Chondrocyte (in vitro differentiated cells): ENCODE results near the gene STAB1. TPM values are rescaled to one million over a fixed set of nuclear protein-coding genes. Genes with fewer than 3 reads are reported as not detected.

Experiments used
- DNase-seq: peaks from one replicate; pipeline ENCODE4 v3.0.0; 2021; ENCODE audit warnings: mixed read lengths, low spot score
- H3K27ac Mint-ChIP-seq: one replicate; pipeline ENCODE4 v1.8.0; 2021; ENCODE audit warnings: mild to moderate bottlenecking, moderate library complexity, mixed read lengths; ENCODE audit not compliant: unreplicated experiment
- H3K27me3 Mint-ChIP-seq: 2 replicates; pipeline ENCODE4 v1.8.0; 2021; ENCODE audit warnings: low read depth, mixed read lengths
- H3K36me3 Mint-ChIP-seq: 2 replicates; pipeline ENCODE4 v1.8.0; 2021; ENCODE audit warnings: low read depth, mixed read lengths
- H3K4me1 Mint-ChIP-seq: 2 replicates; pipeline ENCODE4 v1.8.0; 2021; ENCODE audit warnings: low read depth, mild to moderate bottlenecking, mixed read lengths
- H3K4me3 Mint-ChIP-seq: one replicate; pipeline ENCODE4 v1.8.0; 2021; ENCODE audit warnings: mild to moderate bottlenecking, moderate library complexity, mixed read lengths; ENCODE audit not compliant: unreplicated experiment
- H3K9me3 Mint-ChIP-seq: 2 replicates; pipeline ENCODE4 v1.8.0; 2021; ENCODE audit warnings: low read depth, mixed read lengths
- CTCF ChIP-seq: fragments of 200-600 bp; sonication (generic); IDR thresholded peaks from 2 replicates; pipeline ENCODE4 v1.5.0; 2021; ENCODE audit warnings: antibody characterized with exemption, mild to moderate bottlenecking, moderate library complexity
- total RNA-seq: library from RNA; stranded (reverse); gene quantifications from 3 replicates; pipeline ENCODE4 v1.2.1, GENCODE V29; 2021

Gene STAB1
- total RNA-seq, 1 donor from 2014 or later, result not detected

- no peak for TF ChIP-seq CTCF
- Mint-ChIP-seq H3K36me3 (no peaks in the 10 kb centered on the region), H3K27me3 (peaks cover 3% of the 10 kb centered on the region), H3K27ac (no peak overlapping the region), H3K4me1 (no peaks in the 10 kb centered on the region), H3K4me3 (no peak overlapping the region), H3K9me3 (no peaks in the 10 kb centered on the region)
- no peak for DNase-seq
Measured at GRCh38 chr3:52512727-52513126, 17.6 kb downstream of the STAB1 start.

GRCh38 chr3:52513281-52513680 is 18.1 kb downstream of the STAB1 start:
- no peak for DNase-seq
- Mint-ChIP-seq H3K4me3 (no peak overlapping the region), H3K27ac (no peak overlapping the region), H3K36me3 (no peaks in the 10 kb centered on the region), H3K9me3 (no peaks in the 10 kb centered on the region), H3K27me3 (peaks cover 3% of the 10 kb centered on the region), H3K4me1 (no peaks in the 10 kb centered on the region)
- no peak for TF ChIP-seq CTCF

GRCh38 chr3:52514576-52514975 is 19.4 kb downstream of the STAB1 start:
- H3K36me3 Mint-ChIP-seq, result no peaks in the 10 kb centered on the region

GRCh38 chr3:52515192-52515591 is 20.1 kb downstream of the STAB1 start:
- no peaks in the 10 kb centered on the region for H3K4me1 Mint-ChIP-seq
- no peak overlapping the region for H3K4me3 Mint-ChIP-seq
- peaks cover 3% of the 10 kb centered on the region for H3K27me3 Mint-ChIP-seq
- no peak overlapping the region for H3K27ac Mint-ChIP-seq
- H3K36me3 Mint-ChIP-seq, result no peaks in the 10 kb centered on the region
- H3K9me3 Mint-ChIP-seq, result no peaks in the 10 kb centered on the region
- DNase-seq, result no peak
- no peak for TF ChIP-seq CTCF

More at GRCh38 chr3:52514576-52514975, 19.4 kb downstream of the STAB1 start:
- no peak for TF ChIP-seq CTCF
- DNase-seq, result no peak
- no peak overlapping the region for H3K27ac Mint-ChIP-seq
- H3K4me1 Mint-ChIP-seq, result no peaks in the 10 kb centered on the region
- peaks cover 3% of the 10 kb centered on the region for H3K27me3 Mint-ChIP-seq
- H3K4me3 Mint-ChIP-seq, result no peak overlapping the region
- no peaks in the 10 kb centered on the region for H3K9me3 Mint-ChIP-seq

GRCh38 chr3:52516509-52517195 is 21.5 kb downstream of the STAB1 start:
- H3K4me3 Mint-ChIP-seq, result no peak overlapping the region
- no peak for TF ChIP-seq CTCF
- no peaks in the 10 kb centered on the region for H3K36me3 Mint-ChIP-seq
- DNase-seq, result no peak
- no peak overlapping the region for H3K27ac Mint-ChIP-seq
- H3K9me3 Mint-ChIP-seq, result no peaks in the 10 kb centered on the region
- peaks cover 3% of the 10 kb centered on the region for H3K27me3 Mint-ChIP-seq
- H3K4me1 Mint-ChIP-seq, result no peaks in the 10 kb centered on the region
